GM12878 (cell line): ENCODE data around the gene TDRD9. TPM values are rescaled to one million over a fixed set of nuclear protein-coding genes. Genes with fewer than 3 reads are reported as not detected.

Experiments
- ATAC-seq: fragments of 200-7000 bp; cut with Tn5 transposase; 3 replicates; pipeline ENCODE4 v1.9.1; 2020; ENCODE audit warnings: mild to moderate bottlenecking, moderate library complexity
- BruUV-seq: library from RNA; stranded (reverse); fragments of 400-500 nt; replicated peaks from 2 replicates; lab custom pipeline; 2021; lab: Mats Ljungman, UMichigan
- CTCF ChIA-PET: fragments of 300-600 bp; sonication (Branson Sonifier 250); formaldehyde crosslinking; extraction: SDS; loops from one replicate; lab custom pipeline; 2021; ENCODE audit warnings: inconsistent platforms; lab: Yijun Ruan, JAX
- POLR2A ChIA-PET: fragments of 350-600 bp; formaldehyde crosslinking; extraction: SDS; loops from one replicate; lab custom pipeline; 2021; ENCODE audit warnings: inconsistent platforms; lab: Charles Lee
- RAD21 ChIA-PET: fragments of 300-600 bp; sonication (Branson Sonifier 250); formaldehyde crosslinking; loops from one replicate; lab custom pipeline; 2023; ENCODE audit warnings: antibody characterized with exemption; ENCODE audit not compliant: unreplicated experiment; lab: Charles Lee
- SMC1A ChIA-PET: fragments of 300-600 bp; sonication (Branson Sonifier 250); formaldehyde crosslinking; loops from one replicate; lab custom pipeline; 2023; ENCODE audit not compliant: unreplicated experiment, uncharacterized antibody; lab: Charles Lee
- DNase-seq: peaks from one replicate; pipeline ENCODE4 v3.0.0-alpha.2; 2011; ENCODE audit warnings: low read depth, low spot score
- FAIRE-seq: peaks from 3 replicates; lab custom pipeline; 2011; peaks lifted over from hg19 to GRCh38; lab: Jason Lieb, UNC
- H2AFZ ChIP-seq: 2 replicates; pipeline ENCODE4 v1.6.0; 2011; ENCODE audit warnings: low read depth, low read length, control low read depth; ENCODE audit not compliant: control insufficient read depth
- H3K27ac ChIP-seq: 2 replicates; pipeline ENCODE4 v1.5.1; 2011; ENCODE audit warnings: control low read depth; ENCODE audit not compliant: control insufficient read depth, insufficient read depth
- H3K27me3 ChIP-seq, 2 experiments: replicated peaks in 1 of 2; 2 replicates each; pipeline versions ENCODE4 v1.6.0 to v1.6.1; 2011; ENCODE audit warnings: low read length in 1 of 2; ENCODE audit not compliant: control insufficient read depth in 2 of 2, insufficient read depth in 2 of 2
- H3K36me3 ChIP-seq, 2 experiments: 2 replicates each; pipeline ENCODE4 v1.5.1; 2011; ENCODE audit warnings: low read length in 1 of 2; ENCODE audit not compliant: control insufficient read depth in 2 of 2, insufficient read depth in 2 of 2
- H3K4me1 ChIP-seq: 2 replicates; pipeline ENCODE4 v1.6.1; 2011; ENCODE audit warnings: mild to moderate bottlenecking, low read length, moderate library complexity, mixed read lengths; ENCODE audit not compliant: control insufficient read depth, insufficient read depth
- H3K4me2 ChIP-seq: 2 replicates; pipeline ENCODE4 v1.6.0; 2011; ENCODE audit warnings: control low read depth; ENCODE audit not compliant: control insufficient read depth, insufficient read depth
- H3K4me3 ChIP-seq: fragments of 200-600 bp; sonication (generic); 2 replicates; pipeline ENCODE4 v1.5.1; 2016
- H3K79me2 ChIP-seq: 2 replicates; pipeline ENCODE4 v1.6.0; 2011; ENCODE audit warnings: low read length; ENCODE audit not compliant: control insufficient read depth, insufficient read depth
- H3K9ac ChIP-seq: 2 replicates; pipeline ENCODE4 v1.8.0; 2011; ENCODE audit warnings: low read length, control low read depth, mixed read lengths; ENCODE audit not compliant: control insufficient read depth, insufficient read depth
- H3K9me3 ChIP-seq: replicated peaks from 3 replicates; pipeline ENCODE4 v1.5.1; 2011; ENCODE audit warnings: mild to moderate bottlenecking, low read length; ENCODE audit not compliant: control insufficient read depth, insufficient read depth
- H4K20me1 ChIP-seq: 2 replicates; pipeline ENCODE4 v1.6.0; 2011; ENCODE audit not compliant: control insufficient read depth, insufficient read depth
- ATF7 ChIP-seq: fragments of 450-650 bp; IDR thresholded peaks from 2 replicates; pipeline ENCODE4 v1.6.1; 2016; ENCODE audit warnings: low read depth, mild to moderate bottlenecking
- CBX3 ChIP-seq: fragments of 200-600 bp; sonication (generic); IDR thresholded peaks from 2 replicates; pipeline ENCODE4 v1.6.1; 2016; ENCODE audit warnings: low read depth, borderline replicate concordance
- EP300 ChIP-seq, 2 experiments: fragments of 150-350 bp in 1 of 2; IDR thresholded peaks; 2 replicates each; pipeline ENCODE4 v1.6.1; 2011 to 2012; ENCODE audit warnings: low read depth in 2 of 2, low read length in 2 of 2, borderline replicate concordance in 1 of 2, improper control_type of control experiment in 1 of 2, inconsistent platforms in 1 of 2; ENCODE audit not compliant: control insufficient read depth in 1 of 2
- HDAC2 ChIP-seq: fragments of 200-600 bp; sonication (generic); IDR thresholded peaks from 2 replicates; pipeline ENCODE4 v1.6.1; 2017
- HDAC6 ChIP-seq: fragments of 200-600 bp; sonication (generic); IDR thresholded peaks from one replicate; pipeline ENCODE4 v1.8.0; 2017; ENCODE audit warnings: antibody characterized with exemption; ENCODE audit not compliant: unreplicated experiment
- MEF2A ChIP-seq: IDR thresholded peaks from 2 replicates; pipeline ENCODE4 v1.6.1; 2011; ENCODE audit warnings: low read depth, mild to moderate bottlenecking, low read length, moderate library complexity; ENCODE audit not compliant: insufficient read depth
- MYC ChIP-seq: IDR thresholded peaks from 2 replicates; pipeline ENCODE4 v1.6.1; 2011; ENCODE audit warnings: mild to moderate bottlenecking, low read length, moderate library complexity, inconsistent platforms; ENCODE audit not compliant: insufficient read depth, insufficient replicate concordance, insufficient read length, severe bottlenecking
- NR2C2 ChIP-seq: IDR thresholded peaks from 2 replicates; pipeline ENCODE4 v1.6.1; 2011; ENCODE audit warnings: borderline replicate concordance, low read depth; ENCODE audit not compliant: control insufficient read depth, insufficient read length
- PAX5 ChIP-seq: IDR thresholded peaks from 2 replicates; pipeline ENCODE4 v1.6.1; 2011; ENCODE audit warnings: low read depth, low read length, borderline replicate concordance
- PKNOX1 ChIP-seq: fragments of 450-650 bp; IDR thresholded peaks from 2 replicates; pipeline ENCODE4 v1.6.1; 2016; ENCODE audit warnings: mild to moderate bottlenecking
- POU2F2 ChIP-seq: IDR thresholded peaks from 3 replicates; pipeline ENCODE4 v1.6.1; 2011; ENCODE audit warnings: low read depth, mild to moderate bottlenecking, low read length, borderline replicate concordance
- SREBF2 ChIP-seq: IDR thresholded peaks from 2 replicates; pipeline ENCODE4 v1.6.1; 2012; ENCODE audit warnings: mild to moderate bottlenecking, low read length
- TCF3 ChIP-seq: IDR thresholded peaks from 2 replicates; pipeline ENCODE4 v1.6.1; 2012; ENCODE audit warnings: low read depth, mild to moderate bottlenecking, low read length, borderline replicate concordance; ENCODE audit not compliant: insufficient read depth
- TCF7 ChIP-seq: IDR thresholded peaks from 2 replicates; pipeline ENCODE4 v1.6.1; 2014; ENCODE audit warnings: antibody characterized with exemption, borderline replicate concordance
- WRNIP1 ChIP-seq: IDR thresholded peaks from 2 replicates; pipeline ENCODE4 v1.6.1; 2011; ENCODE audit warnings: low read depth, low read length, improper control_type of control experiment, borderline replicate concordance
- WGBS: methylation state at CpG from one replicate; pipeline ENCODE4 v1.1.6; 2016; ENCODE audit warnings: low lambda C conversion rate; ENCODE audit not compliant: insufficient replicate concordance, insufficient coverage; ENCODE audit errors: missing lambda C conversion rate; 5-methylcytosine and 5-hydroxymethylcytosine counted together
- in situ Hi-C: fragments of 300-500 bp; cut with MboI; formaldehyde crosslinking; loops from 9 replicates; pipeline ENCODE4 v1.14.3; 2018; ENCODE audit warnings: mixed read lengths
- intact Hi-C: fragments of 100-400 bp; cut with micrococcal nuclease; formaldehyde crosslinking; loops from one replicate; pipeline ENCODE4 v1.14.2; 2022; ENCODE audit not compliant: unreplicated experiment
- polyA plus RNA-seq, 11 experiments: library from polyadenylated mRNA; depleted of rRNA in 4 of 11; unstranded in 6 of 11; stranded (reverse) in 5 of 11; fragments of >200 nt; fragmentation: Nextera tagmentation in 4 of 11; fragmentation: Illumina TruSeq in 1 of 11; extraction: Ambion mirVana in 4 of 11; extraction: Trizol in 1 of 11; gene quantifications; 1 replicate in 1 of 11; 2 replicates in 10 of 11; pipeline versions ENCODE4 v1.2.1 to v1.2.3, GENCODE V29; 2011 to 2016; ENCODE audit warnings: inconsistent platforms in 2 of 11, missing spikeins in 2 of 11, low read depth in 1 of 11
- total RNA-seq, 4 experiments: library from RNA; depleted of rRNA in 3 of 4; stranded (reverse); fragments of >200 nt in 3 of 4; fragmentation: Illumina TruSeq in 1 of 4; extraction: Trizol in 1 of 4; gene quantifications; 2 replicates each; pipeline versions ENCODE4 v1.2.1 to v1.2.3, GENCODE V29; 2013 to 2021
- TF ChIP-seq, protein P1 (sequence below): IDR thresholded peaks from 2 replicates; pipeline ENCODE4 v1.6.1; 2012; ENCODE audit warnings: mild to moderate bottlenecking, low read depth, low read length
- TF ChIP-seq, protein P2 (sequence below): fragments of 450-650 bp; formaldehyde crosslinking; IDR thresholded peaks from 2 replicates; pipeline ENCODE4 v1.4.0; 2022; ENCODE audit warnings: mild to moderate bottlenecking, moderate library complexity

Gene TDRD9
- total and polyA plus RNA-seq, 10 of the 15 experiments (the other 5 are each of a cell fraction or from before 2014, with no cell fraction given), result 0.12 TPM; not detected in 9

GRCh38 chr14:103930051-103930604, 1.9 kb downstream of the TDRD9 start:
- H3K4me1 ChIP-seq, result no peaks in the 10 kb centered on the region
- no peaks in the 10 kb centered on the region for H3K9me3 ChIP-seq
- intact Hi-C loops, result no loop called here
- POLR2A ChIA-PET, result no interaction called here
- no peak overlapping the region for H3K4me2 ChIP-seq
- in situ Hi-C loops, result no loop called here
- H4K20me1 ChIP-seq, result no peaks in the 10 kb centered on the region
- FAIRE-seq, result no peak
- TF ChIP-seq MEF2A, result no peak
- TF ChIP-seq PKNOX1, result no peak
- no peak for TF ChIP-seq TCF3
- TF ChIP-seq CBX3, result no peak
- TF ChIP-seq PAX5, result no peak
- no peak for TF ChIP-seq SREBF2
- TF ChIP-seq HDAC6, result no peak
- no peak for TF ChIP-seq ATF7
- TF ChIP-seq POU2F2, result no peak
- TF ChIP-seq, protein P1, sequence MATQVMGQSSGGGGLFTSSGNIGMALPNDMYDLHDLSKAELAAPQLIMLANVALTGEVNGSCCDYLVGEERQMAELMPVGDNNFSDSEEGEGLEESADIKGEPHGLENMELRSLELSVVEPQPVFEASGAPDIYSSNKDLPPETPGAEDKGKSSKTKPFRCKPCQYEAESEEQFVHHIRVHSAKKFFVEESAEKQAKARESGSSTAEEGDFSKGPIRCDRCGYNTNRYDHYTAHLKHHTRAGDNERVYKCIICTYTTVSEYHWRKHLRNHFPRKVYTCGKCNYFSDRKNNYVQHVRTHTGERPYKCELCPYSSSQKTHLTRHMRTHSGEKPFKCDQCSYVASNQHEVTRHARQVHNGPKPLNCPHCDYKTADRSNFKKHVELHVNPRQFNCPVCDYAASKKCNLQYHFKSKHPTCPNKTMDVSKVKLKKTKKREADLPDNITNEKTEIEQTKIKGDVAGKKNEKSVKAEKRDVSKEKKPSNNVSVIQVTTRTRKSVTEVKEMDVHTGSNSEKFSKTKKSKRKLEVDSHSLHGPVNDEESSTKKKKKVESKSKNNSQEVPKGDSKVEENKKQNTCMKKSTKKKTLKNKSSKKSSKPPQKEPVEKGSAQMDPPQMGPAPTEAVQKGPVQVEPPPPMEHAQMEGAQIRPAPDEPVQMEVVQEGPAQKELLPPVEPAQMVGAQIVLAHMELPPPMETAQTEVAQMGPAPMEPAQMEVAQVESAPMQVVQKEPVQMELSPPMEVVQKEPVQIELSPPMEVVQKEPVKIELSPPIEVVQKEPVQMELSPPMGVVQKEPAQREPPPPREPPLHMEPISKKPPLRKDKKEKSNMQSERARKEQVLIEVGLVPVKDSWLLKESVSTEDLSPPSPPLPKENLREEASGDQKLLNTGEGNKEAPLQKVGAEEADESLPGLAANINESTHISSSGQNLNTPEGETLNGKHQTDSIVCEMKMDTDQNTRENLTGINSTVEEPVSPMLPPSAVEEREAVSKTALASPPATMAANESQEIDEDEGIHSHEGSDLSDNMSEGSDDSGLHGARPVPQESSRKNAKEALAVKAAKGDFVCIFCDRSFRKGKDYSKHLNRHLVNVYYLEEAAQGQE, result no peak
- TF ChIP-seq, protein P2, sequence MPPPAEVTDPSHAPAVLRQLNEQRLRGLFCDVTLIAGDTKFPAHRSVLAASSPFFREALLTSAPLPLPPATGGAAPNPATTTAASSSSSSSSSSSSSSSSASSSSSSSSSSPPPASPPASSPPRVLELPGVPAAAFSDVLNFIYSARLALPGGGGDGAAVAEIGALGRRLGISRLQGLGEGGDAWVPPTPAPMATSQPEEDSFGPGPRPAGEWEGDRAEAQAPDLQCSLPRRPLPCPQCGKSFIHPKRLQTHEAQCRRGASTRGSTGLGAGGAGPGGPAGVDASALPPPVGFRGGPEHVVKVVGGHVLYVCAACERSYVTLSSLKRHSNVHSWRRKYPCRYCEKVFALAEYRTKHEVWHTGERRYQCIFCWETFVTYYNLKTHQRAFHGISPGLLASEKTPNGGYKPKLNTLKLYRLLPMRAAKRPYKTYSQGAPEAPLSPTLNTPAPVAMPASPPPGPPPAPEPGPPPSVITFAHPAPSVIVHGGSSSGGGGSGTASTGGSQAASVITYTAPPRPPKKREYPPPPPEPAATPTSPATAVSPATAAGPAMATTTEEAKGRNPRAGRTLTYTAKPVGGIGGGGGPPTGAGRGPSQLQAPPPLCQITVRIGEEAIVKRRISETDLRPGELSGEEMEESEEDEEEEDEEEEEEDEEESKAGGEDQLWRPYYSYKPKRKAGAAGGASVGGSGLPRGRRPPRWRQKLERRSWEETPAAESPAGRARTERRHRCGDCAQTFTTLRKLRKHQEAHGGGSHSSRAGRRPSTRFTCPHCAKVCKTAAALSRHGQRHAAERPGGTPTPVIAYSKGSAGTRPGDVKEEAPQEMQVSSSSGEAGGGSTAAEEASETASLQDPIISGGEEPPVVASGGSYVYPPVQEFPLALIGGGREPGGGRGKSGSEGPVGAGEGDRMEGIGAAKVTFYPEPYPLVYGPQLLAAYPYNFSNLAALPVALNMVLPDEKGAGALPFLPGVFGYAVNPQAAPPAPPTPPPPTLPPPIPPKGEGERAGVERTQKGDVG (CRISPR knock-in tag), result no peak
- TF ChIP-seq NR2C2, result no peak
- TF ChIP-seq EP300 (IDR thresholded peaks at IDR 0.05; ENCODE audit: borderline replicate concordance in 1 of 2, control insufficient read depth in 1 of 2, low read depth in 2 of 2, low read length in 2 of 2), result no peak
- TF ChIP-seq HDAC2, result no peak
- TF ChIP-seq MYC, result no peak
- no peak for TF ChIP-seq TCF7
- no peak for TF ChIP-seq WRNIP1
- RAD21 ChIA-PET, result no interaction called here
- 57% methylated on average over 14 of the region's 14 CpGs for WGBS
- no peak for ATAC-seq
- SMC1A ChIA-PET, result no interaction called here
- no peak overlapping the region for H2AFZ ChIP-seq
- H3K27ac ChIP-seq, result no peak overlapping the region
- H3K4me3 ChIP-seq, result no peak overlapping the region
- no peaks in the 10 kb centered on the region for H3K27me3 ChIP-seq
- no peak overlapping the region for H3K9ac ChIP-seq
- H3K79me2 ChIP-seq, result no peaks in the 10 kb centered on the region
- CTCF ChIA-PET, result no interaction called here
- no TSS peak for BruUV-seq
- H3K36me3 ChIP-seq, result no peaks in the 10 kb centered on the region
- no peak for DNase-seq
